HCT116 (cell line): ENCODE data around the gene MYBPH. TPM values are rescaled to one million over a fixed set of nuclear protein-coding genes. Genes with fewer than 3 reads are reported as not detected.

Experiments used
- ATAC-seq: fragments of 200-7000 bp; cut with Tn5 transposase; 2 replicates; pipeline ENCODE4 v1.9.1; 2020; ENCODE audit warnings: mild to moderate bottlenecking, moderate library complexity
- BruUV-seq: library from RNA; stranded (reverse); fragments of 400-500 nt; replicated peaks from 2 replicates; lab custom pipeline; 2021; lab: Mats Ljungman, UMichigan
- CTCF ChIA-PET: fragments of 300-600 bp; sonication (Branson Sonifier 250); formaldehyde crosslinking; loops from one replicate; lab custom pipeline; 2021; ENCODE audit warnings: antibody characterized with exemption; lab: Charles Lee
- POLR2A ChIA-PET: fragments of 300-600, 350-600 bp; sonication (Branson Sonifier 250); formaldehyde crosslinking; loops from one replicate; lab custom pipeline; 2021; ENCODE audit warnings: antibody characterized with exemption; lab: Charles Lee
- RAD21 ChIA-PET, 2 experiments: fragments of 300-600 bp; sonication (Branson Sonifier 250); formaldehyde crosslinking; loops; one replicate each; lab custom pipeline; 2023; ENCODE audit warnings: low total read pairs in 2 of 2; ENCODE audit not compliant: uncharacterized antibody in 2 of 2, unreplicated experiment in 2 of 2, low non-redundant PET in 1 of 2; lab: Charles Lee
- DNase-seq: peaks from one replicate; pipeline ENCODE4 v3.0.0-alpha.2; 2010; ENCODE audit warnings: low read depth, low spot score
- H2AFZ ChIP-seq: fragments of 200-600 bp; shearing (Covaris generic), sonication (generic); 2 replicates; pipeline ENCODE4 v1.6.1; 2017; ENCODE audit warnings: low read depth, mixed run types, mixed read lengths, antibody characterized with exemption, low read length; ENCODE audit not compliant: poor library complexity, severe bottlenecking
- H3K27ac ChIP-seq: 2 replicates; pipeline ENCODE4 v1.5.1; 2012; ENCODE audit warnings: low read depth, low read length
- H3K27me3 ChIP-seq: fragments of 200-600 bp; sonication (generic); 2 replicates; pipeline ENCODE4 v1.6.1; 2016; ENCODE audit warnings: mixed run types, low read length, mixed read lengths; ENCODE audit not compliant: insufficient read depth
- H3K36me3 ChIP-seq, 2 experiments: fragments of 200-500 bp in 1 of 2; fragments of 200-600 bp in 1 of 2; sonication (Bioruptor generic) in 1 of 2; sonication (generic) in 1 of 2; 2 replicates each; pipeline versions ENCODE4 v1.5.1 to v1.6.1; 2014 to 2016; ENCODE audit warnings: low read length in 2 of 2, inconsistent platforms in 1 of 2, mixed read lengths in 1 of 2, mixed run types in 1 of 2; ENCODE audit not compliant: insufficient read depth in 2 of 2, control insufficient read depth in 1 of 2
- H3K4me1 ChIP-seq, 2 experiments: fragments of 200-600 bp in 1 of 2; sonication (generic) in 1 of 2; 2 replicates each; pipeline versions ENCODE4 v1.5.1 to v1.6.1; 2012 to 2017; ENCODE audit warnings: low read length in 2 of 2, inconsistent platforms in 1 of 2, mild to moderate bottlenecking in 1 of 2, mixed read lengths in 1 of 2, mixed run types in 1 of 2, moderate library complexity in 1 of 2; ENCODE audit not compliant: insufficient read depth in 2 of 2, control insufficient read depth in 1 of 2
- H3K4me2 ChIP-seq: fragments of 200-600 bp; sonication (generic); 2 replicates; pipeline ENCODE4 v1.6.1; 2017; ENCODE audit warnings: mixed run types, low read length, mixed read lengths
- H3K4me3 ChIP-seq, 2 experiments: fragments of 200-600 bp in 1 of 2; sonication (generic) in 1 of 2; replicated peaks in 1 of 2; 2 replicates each; pipeline ENCODE4 v1.5.1; 2011 to 2016; ENCODE audit warnings: low read length in 2 of 2, control low read depth in 1 of 2, low read depth in 1 of 2, mild to moderate bottlenecking in 1 of 2, mixed read lengths in 1 of 2, mixed run types in 1 of 2
- H3K79me2 ChIP-seq: fragments of 200-600 bp; sonication (generic); 2 replicates; pipeline ENCODE4 v1.6.1; 2017; ENCODE audit warnings: mild to moderate bottlenecking, mixed run types, low read length, moderate library complexity, mixed read lengths; ENCODE audit not compliant: insufficient read depth
- H3K9ac ChIP-seq: fragments of 200-600 bp; sonication (generic); 2 replicates; pipeline ENCODE4 v1.6.1; 2016; ENCODE audit warnings: low read length, mixed read lengths
- H3K9me2 ChIP-seq: fragments of 200-600 bp; sonication (generic), shearing (Covaris generic); 2 replicates; pipeline ENCODE4 v1.6.1; 2017; ENCODE audit warnings: mixed run types, mild to moderate bottlenecking, moderate library complexity; ENCODE audit not compliant: insufficient read depth
- H3K9me3 ChIP-seq, 2 experiments: fragments of 200-500 bp in 1 of 2; fragments of 200-600 bp in 1 of 2; sonication (Bioruptor generic) in 1 of 2; sonication (generic) in 1 of 2; 2 replicates each; pipeline ENCODE4 v1.6.1; 2014 to 2017; ENCODE audit warnings: low read length in 2 of 2, mixed read lengths in 2 of 2, inconsistent platforms in 1 of 2, low read depth in 1 of 2, mild to moderate bottlenecking in 1 of 2, mixed run types in 1 of 2, moderate library complexity in 1 of 2; ENCODE audit not compliant: control insufficient read depth in 1 of 2, insufficient read depth in 1 of 2
- H4K20me1 ChIP-seq: fragments of 200-600 bp; sonication (generic), shearing (Covaris generic); 2 replicates; pipeline ENCODE4 v1.6.1; 2017; ENCODE audit warnings: mixed run types, mild to moderate bottlenecking, moderate library complexity; ENCODE audit not compliant: insufficient read depth
- CBX3 ChIP-seq: IDR thresholded peaks from 2 replicates; pipeline ENCODE4 v1.6.1; 2012; ENCODE audit warnings: low read depth
- FOSL1 ChIP-seq: IDR thresholded peaks from 2 replicates; pipeline ENCODE4 v1.6.1; 2012; ENCODE audit warnings: low read depth
- TCF7L2 ChIP-seq: IDR thresholded peaks from 2 replicates; pipeline ENCODE4 v1.7.0; 2011; ENCODE audit warnings: borderline replicate concordance, inconsistent platforms; ENCODE audit not compliant: insufficient read depth, insufficient read length; ENCODE audit errors: extremely low read depth
- intact Hi-C: fragments of 100-400 bp; cut with micrococcal nuclease; formaldehyde crosslinking; loops from 2 replicates; pipeline ENCODE4 v1.10.0; 2022
- total RNA-seq: library from RNA; stranded (reverse); gene quantifications from one replicate; pipeline ENCODE4 v1.2.1, GENCODE V29; 2021; ENCODE audit not compliant: unreplicated experiment
- TF ChIP-seq, protein P1 (sequence below), 3 experiments: fragments of 200-600 bp in 1 of 3; sonication (generic) in 1 of 3; IDR thresholded peaks in 2 of 3; conservative IDR thresholded peaks in 1 of 3; 2 replicates each; pipeline ENCODE4 v1.5.1; 2012 to 2017; ENCODE audit warnings: low read depth in 2 of 3, low read length in 2 of 3, antibody characterized with exemption in 1 of 3, borderline replicate concordance in 1 of 3, control low read depth in 1 of 3, mild to moderate bottlenecking in 1 of 3, mixed read lengths in 1 of 3, mixed run types in 1 of 3, moderate library complexity in 1 of 3; ENCODE audit not compliant: insufficient read depth in 1 of 3
- TF ChIP-seq, protein P2 (sequence below): IDR thresholded peaks from 2 replicates; pipeline ENCODE4 v1.6.1; 2012

MYBPH gene
- total RNA-seq, 1 experiment from 2014 or later, result 0.22 TPM

DNA sequence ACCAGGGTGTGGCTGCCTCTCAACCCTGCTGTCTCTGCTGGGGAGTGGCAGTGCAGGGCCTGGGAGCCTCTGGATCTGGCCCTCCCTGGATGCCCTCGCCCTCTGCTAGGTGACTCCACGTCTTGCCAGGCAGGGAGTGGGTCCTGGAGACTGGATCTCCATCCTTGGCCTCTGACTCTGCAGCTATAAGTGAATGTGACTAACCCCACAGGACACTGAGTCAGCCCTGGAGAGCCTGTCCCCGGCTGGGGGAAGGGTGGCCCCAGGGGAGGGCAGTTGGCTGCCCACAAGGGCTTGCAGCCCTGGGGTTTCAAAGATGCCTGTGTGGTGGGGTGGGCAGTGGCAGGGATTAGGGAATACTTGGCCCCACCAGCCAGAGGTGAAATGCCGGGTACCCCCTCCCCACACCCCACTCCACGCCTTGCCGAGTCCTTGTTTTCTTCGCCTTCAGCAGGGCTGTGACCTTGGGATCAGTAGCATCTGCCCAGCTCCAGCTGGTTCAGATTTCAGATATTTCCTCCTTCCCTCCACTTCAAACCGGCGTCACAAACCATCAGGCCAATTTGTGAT, 1.9 kb upstream of the MYBPH start:
- peak; percentile 75 for ATAC-seq
- Histone ChIP-seq H3K27ac (peak overlapping the region; percentile 50), H3K9me3 (no peaks in the 10 kb centered on the region), H3K4me2 (peak overlapping the region; percentile 84), H3K9ac (peak overlapping the region; percentile 36)
- BruUV-seq, result no TSS peak
- POLR2A ChIA-PET, result no interaction called here
- DNase-seq, result peak; percentile 8
- TF ChIP-seq CBX3, result no peak
- TF ChIP-seq, protein P1, sequence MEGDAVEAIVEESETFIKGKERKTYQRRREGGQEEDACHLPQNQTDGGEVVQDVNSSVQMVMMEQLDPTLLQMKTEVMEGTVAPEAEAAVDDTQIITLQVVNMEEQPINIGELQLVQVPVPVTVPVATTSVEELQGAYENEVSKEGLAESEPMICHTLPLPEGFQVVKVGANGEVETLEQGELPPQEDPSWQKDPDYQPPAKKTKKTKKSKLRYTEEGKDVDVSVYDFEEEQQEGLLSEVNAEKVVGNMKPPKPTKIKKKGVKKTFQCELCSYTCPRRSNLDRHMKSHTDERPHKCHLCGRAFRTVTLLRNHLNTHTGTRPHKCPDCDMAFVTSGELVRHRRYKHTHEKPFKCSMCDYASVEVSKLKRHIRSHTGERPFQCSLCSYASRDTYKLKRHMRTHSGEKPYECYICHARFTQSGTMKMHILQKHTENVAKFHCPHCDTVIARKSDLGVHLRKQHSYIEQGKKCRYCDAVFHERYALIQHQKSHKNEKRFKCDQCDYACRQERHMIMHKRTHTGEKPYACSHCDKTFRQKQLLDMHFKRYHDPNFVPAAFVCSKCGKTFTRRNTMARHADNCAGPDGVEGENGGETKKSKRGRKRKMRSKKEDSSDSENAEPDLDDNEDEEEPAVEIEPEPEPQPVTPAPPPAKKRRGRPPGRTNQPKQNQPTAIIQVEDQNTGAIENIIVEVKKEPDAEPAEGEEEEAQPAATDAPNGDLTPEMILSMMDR (IDR thresholded peaks at IDR 0.05 in 2 of 3, conservative IDR thresholded peaks at IDR 0.05 in 1 of 3; ENCODE audit: borderline replicate concordance in 1 of 3, insufficient read depth in 1 of 3, low read depth in 2 of 3, low read length in 2 of 3), result no peak
- TF ChIP-seq FOSL1, result peak; percentile 61; the same call in 1 of the 2 replicates
- TF ChIP-seq, protein P2, sequence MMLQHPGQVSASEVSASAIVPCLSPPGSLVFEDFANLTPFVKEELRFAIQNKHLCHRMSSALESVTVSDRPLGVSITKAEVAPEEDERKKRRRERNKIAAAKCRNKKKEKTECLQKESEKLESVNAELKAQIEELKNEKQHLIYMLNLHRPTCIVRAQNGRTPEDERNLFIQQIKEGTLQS, result no peak
- no peak for TF ChIP-seq TCF7L2
- TF ChIP-seq, all 23 proteins: peak for 1
- Histone ChIP-seq H4K20me1 (no peaks in the 10 kb centered on the region), H3K36me3 (no peaks in the 10 kb centered on the region), H2AFZ (no peak overlapping the region), H3K9me2 (no peaks in the 10 kb centered on the region), H3K4me1 (peaks cover 31 to 75% of the 10 kb centered on the region in 2 experiments), H3K27me3 (no peaks in the 10 kb centered on the region), H3K79me2 (no peaks in the 10 kb centered on the region), H3K4me3 (peak overlapping the region; percentile 6 to 37)
- intact Hi-C loops, result no loop called here
- ChIA-PET RAD21 (interaction anchor here in 1 of 2 experiments (1.2 kb wide), 1 partner anchor 38 kb away, joined by 5 read pairs; no protein-coding TSS in a partner anchor), CTCF (interaction anchor here (1.5 kb wide), 1 partner anchor 50 kb away, joined by 4 read pairs; the partner anchor contains the start of gene ADORA1)
